ENCODE measurements around the gene BTBD9. TPM values are rescaled to one million over a fixed set of nuclear protein-coding genes. Genes with fewer than 3 reads are reported as not detected.

BTBD9 gene
- total RNA-seq, 1 experiment from 2014 or later: 4.3 TPM

DNA sequence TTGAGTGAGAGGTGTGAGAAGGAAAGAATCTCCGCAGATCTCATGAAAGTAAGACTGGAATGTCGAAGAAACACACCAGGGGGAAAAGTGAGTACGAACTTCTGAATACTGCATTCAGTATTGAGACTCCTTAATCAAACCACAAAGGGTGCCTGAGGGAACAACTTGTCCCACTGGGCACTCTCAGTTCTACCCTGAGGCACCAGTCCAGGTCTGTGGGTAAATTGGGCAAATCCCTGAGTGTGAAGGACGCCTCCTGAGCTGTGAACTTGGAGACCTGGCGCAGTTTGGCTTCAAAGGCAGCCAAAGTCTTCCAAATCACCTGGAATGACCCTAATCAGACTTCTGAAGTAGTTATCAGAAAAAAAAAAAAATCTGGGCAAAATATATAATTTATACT, 329.7 kb downstream of the BTBD9 start:
- ChIA-PET POLR2A (ENCODE audit: unreplicated experiment) (no interaction called here), CTCF (no interaction called here)
- DNase-seq: no peak
- H3K27me3 ChIP-seq (ENCODE audit: low read length): no peaks in the 10 kb centered on the region
- no peak overlapping the region for H2AFZ ChIP-seq (ENCODE audit: low read length)
- no TSS peak for BruUV-seq (replicated peaks)
- peaks cover 26% of the 10 kb centered on the region for H3K4me1 ChIP-seq (ENCODE audit: insufficient read depth, low read length)
- intact Hi-C loops (cut with micrococcal nuclease): no loop called here
- H3K36me3 ChIP-seq (ENCODE audit: low read depth, low read length): no peaks in the 10 kb centered on the region
- no peak overlapping the region for H3K27ac ChIP-seq (ENCODE audit: low read length)
- H3K9ac ChIP-seq (ENCODE audit: low read length): no peak overlapping the region
- no peaks in the 10 kb centered on the region for H4K20me1 ChIP-seq (ENCODE audit: low read length)
- no peak for ATAC-seq
- no peak overlapping the region for H3K4me3 ChIP-seq (ENCODE audit: low read length)
- H3K79me2 ChIP-seq (ENCODE audit: low read length): no peaks in the 10 kb centered on the region
- TF ChIP-seq EZH2phosphoT487 (IDR thresholded peaks at IDR 0.05; ENCODE audit: borderline replicate concordance, low read length) (no peak), CTCF (conservative IDR thresholded peaks at IDR 0.05; ENCODE audit: low read depth, low read length) (no peak), EZH2 (IDR thresholded peaks at IDR 0.05; ENCODE audit: low read length, unreplicated experiment) (no peak)
- H3F3A ChIP-seq (ENCODE audit: low read length, unreplicated experiment): no peaks in the 10 kb centered on the region
- no peaks in the 10 kb centered on the region for H3K9me3 ChIP-seq (ENCODE audit: low read length)
- no peaks in the 10 kb centered on the region for H3K9me2 ChIP-seq (replicated peaks; ENCODE audit: low read length)
- H3K4me2 ChIP-seq (ENCODE audit: low read length): no peak overlapping the region

- no peak overlapping the region for H3K9ac ChIP-seq (ENCODE audit: low read length)
- H3K9me3 ChIP-seq (ENCODE audit: low read length): no peaks in the 10 kb centered on the region
- no peaks in the 10 kb centered on the region for H3K27me3 ChIP-seq (ENCODE audit: low read length)
- peak overlapping the region; percentile 55; the same call in 1 of the 2 replicates for H3K4me2 ChIP-seq (ENCODE audit: low read length)
- no peak overlapping the region for H2AFZ ChIP-seq (ENCODE audit: low read length)
- H3K27ac ChIP-seq (ENCODE audit: low read length): no peak overlapping the region
- peaks cover 26% of the 10 kb centered on the region for H3K4me1 ChIP-seq (ENCODE audit: insufficient read depth, low read length)
- DNase-seq (no peak), ATAC-seq (no peak)
- BruUV-seq (replicated peaks): no TSS peak
- H3K79me2 ChIP-seq (ENCODE audit: low read length): no peaks in the 10 kb centered on the region
- ChIA-PET POLR2A (ENCODE audit: unreplicated experiment) (interaction anchor here (0.6 kb wide), 1 partner anchor 504 kb away, joined by 4 read pairs; no protein-coding TSS in a partner anchor), CTCF (no interaction called here)
- TF ChIP-seq EZH2 (IDR thresholded peaks at IDR 0.05; ENCODE audit: low read length, unreplicated experiment) (no peak), EZH2phosphoT487 (IDR thresholded peaks at IDR 0.05; ENCODE audit: borderline replicate concordance, low read length) (no peak), CTCF (conservative IDR thresholded peaks at IDR 0.05; ENCODE audit: low read depth, low read length) (no peak)
- H3K4me3 ChIP-seq (ENCODE audit: low read length): no peak overlapping the region
- intact Hi-C loops (cut with micrococcal nuclease): loop anchor here (2.0 kb wide), 1 partner anchor 13 kb away; no protein-coding TSS in a partner anchor
- H3K36me3 ChIP-seq (ENCODE audit: low read depth, low read length): no peaks in the 10 kb centered on the region
- H3K9me2 ChIP-seq (replicated peaks; ENCODE audit: low read length): no peaks in the 10 kb centered on the region
- H4K20me1 ChIP-seq (ENCODE audit: low read length): no peaks in the 10 kb centered on the region
- no peaks in the 10 kb centered on the region for H3F3A ChIP-seq (ENCODE audit: low read length, unreplicated experiment)
These were observed 332.0 kb downstream of the BTBD9 start for GRCh38 chr6:38307740-38308139.

GRCh38 chr6:38306931-38307330, 332.8 kb downstream of the BTBD9 start:
- ATAC-seq (no peak), DNase-seq (no peak)
- POLR2A ChIA-PET (ENCODE audit: unreplicated experiment): interaction anchor here (0.6 kb wide), 1 partner anchor 503 kb away, joined by 4 read pairs; no protein-coding TSS in a partner anchor
- no peak overlapping the region for H2AFZ ChIP-seq (ENCODE audit: low read length)
- peaks cover 26% of the 10 kb centered on the region for H3K4me1 ChIP-seq (ENCODE audit: insufficient read depth, low read length)
- no peaks in the 10 kb centered on the region for H3K9me3 ChIP-seq (ENCODE audit: low read length)
- intact Hi-C loops (cut with micrococcal nuclease): loop anchor here (2.0 kb wide), 1 partner anchor 14 kb away; no protein-coding TSS in a partner anchor
- no peak overlapping the region for H3K4me2 ChIP-seq (ENCODE audit: low read length)
- H3K27me3 ChIP-seq (ENCODE audit: low read length): no peaks in the 10 kb centered on the region
- no peaks in the 10 kb centered on the region for H3K36me3 ChIP-seq (ENCODE audit: low read depth, low read length)
- H3K27ac ChIP-seq (ENCODE audit: low read length): no peak overlapping the region
- H4K20me1 ChIP-seq (ENCODE audit: low read length): no peaks in the 10 kb centered on the region
- no peaks in the 10 kb centered on the region for H3K79me2 ChIP-seq (ENCODE audit: low read length)
- no TSS peak for BruUV-seq (replicated peaks)
- H3K9me2 ChIP-seq (replicated peaks; ENCODE audit: low read length): no peaks in the 10 kb centered on the region
- no peak for TF ChIP-seq EZH2phosphoT487 (IDR thresholded peaks at IDR 0.05; ENCODE audit: borderline replicate concordance, low read length)
- no peak for TF ChIP-seq EZH2 (IDR thresholded peaks at IDR 0.05; ENCODE audit: low read length, unreplicated experiment)
- no peak for TF ChIP-seq CTCF (conservative IDR thresholded peaks at IDR 0.05; ENCODE audit: low read depth, low read length)
- H3K9ac ChIP-seq (ENCODE audit: low read length): no peak overlapping the region
- no peak overlapping the region for H3K4me3 ChIP-seq (ENCODE audit: low read length)
- CTCF ChIA-PET: no interaction called here
- H3F3A ChIP-seq (ENCODE audit: low read length, unreplicated experiment): no peaks in the 10 kb centered on the region

Measured in PC-3 (cell line).